CD4-positive, alpha-beta T cell treated with Interleukin-12 subunit alpha and Interleukin-12 subunit beta, for 1 hour (primary cell): ENCODE data around the gene THBS2.
"Not testable (repeated sequence)": the region's sequence is repeated elsewhere in the genome, so short reads cannot be mapped to it uniquely, and the experiment has no call there.

ENCODE experiments used
- DNase-seq: peaks from one replicate; pipeline ENCODE4 v3.0.0-alpha.2; 2020

The THBS2 gene

DNA sequence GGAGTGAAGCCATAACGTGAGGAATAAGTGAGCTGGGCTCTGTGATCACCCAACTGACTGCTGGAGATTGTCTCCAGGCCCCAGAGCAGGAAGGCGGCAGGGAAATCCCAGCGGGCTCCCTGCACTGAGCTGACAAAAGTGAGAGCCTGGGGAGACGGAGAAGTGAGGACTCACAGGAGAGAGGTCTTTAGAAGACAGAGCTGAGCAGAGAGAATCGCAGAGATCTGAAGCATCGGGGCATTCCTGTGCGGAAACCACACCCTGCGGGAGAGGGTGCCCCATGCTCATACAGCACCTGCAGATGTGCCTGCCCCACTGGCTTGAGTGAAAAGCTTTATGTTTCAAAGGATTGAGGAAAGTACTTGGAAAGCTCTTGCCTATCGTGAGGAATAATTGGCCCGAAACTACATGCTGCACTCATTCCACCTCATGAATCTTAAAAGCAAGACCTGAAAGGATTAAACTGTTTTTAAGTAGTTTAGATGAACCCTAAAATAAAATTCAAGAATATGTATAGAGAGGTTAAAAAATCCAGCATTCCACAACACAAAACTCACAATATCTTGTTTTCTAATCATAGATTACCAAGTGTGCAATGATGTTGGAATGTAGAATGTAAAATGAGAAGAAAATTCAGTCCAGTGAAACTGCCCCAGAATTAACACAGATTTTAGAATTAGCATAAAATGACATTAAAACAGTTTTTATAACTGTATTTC, 17.7 kb upstream of the THBS2 start:
- DNase-seq, result no peak

DNA sequence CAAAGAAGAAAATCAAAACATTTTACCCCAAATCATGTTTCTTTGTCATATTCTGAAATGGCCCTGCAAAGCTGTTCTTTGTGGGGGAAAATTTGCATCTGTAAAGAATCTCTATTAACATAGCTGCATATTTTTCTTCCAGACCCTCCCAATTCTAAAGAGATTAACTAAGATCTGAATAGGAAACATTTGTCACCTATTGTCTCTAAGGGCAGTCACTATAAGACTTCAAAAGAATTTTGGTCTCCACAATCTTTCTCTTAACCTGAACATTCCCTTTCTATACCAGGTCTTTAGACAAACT, 16.4 kb upstream of the THBS2 start:
- not testable (repeated sequence) for DNase-seq

DNA sequence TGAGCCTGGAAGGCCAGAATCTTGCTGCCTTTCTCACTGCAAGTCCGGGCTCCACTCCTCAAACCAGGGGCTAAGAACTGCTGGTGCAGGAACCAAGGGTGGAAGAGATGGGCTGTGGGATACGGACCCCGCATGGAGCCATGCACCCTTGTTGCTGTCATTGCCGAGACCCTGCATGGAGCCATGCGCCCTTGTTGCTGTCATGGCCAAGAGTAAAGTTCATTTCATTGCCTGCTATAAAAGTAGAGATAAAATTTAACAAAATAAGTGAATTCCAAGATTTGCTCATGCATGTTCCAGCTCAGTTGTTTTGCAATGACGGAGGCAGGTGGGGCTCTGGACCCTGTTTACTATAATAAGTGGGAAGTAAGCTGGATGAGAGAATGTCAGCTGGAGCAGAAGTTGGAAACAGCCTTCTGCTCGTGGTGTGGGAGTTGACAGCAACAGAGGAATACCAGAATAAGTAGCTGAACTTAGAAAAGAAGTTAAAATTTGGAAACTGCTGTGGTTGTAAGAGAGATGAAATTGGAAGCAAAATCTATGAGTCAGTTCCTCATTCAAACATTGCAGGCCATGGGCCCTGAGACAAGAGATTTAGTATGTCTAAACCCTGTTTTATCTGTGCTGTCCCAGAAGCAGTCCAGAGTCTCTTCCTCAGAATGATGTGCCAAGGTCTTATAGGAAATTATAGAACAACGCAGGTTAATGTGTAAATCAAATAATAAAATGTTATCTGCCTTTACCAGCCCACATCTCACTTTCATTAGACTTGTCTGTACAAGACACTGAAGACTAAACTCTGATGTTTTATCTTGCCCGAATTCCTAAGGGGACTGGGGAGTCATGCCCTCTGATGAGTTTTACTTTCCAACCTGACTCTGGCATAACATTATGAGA, 15.8 kb upstream of the THBS2 start:
- no peak for DNase-seq

DNA sequence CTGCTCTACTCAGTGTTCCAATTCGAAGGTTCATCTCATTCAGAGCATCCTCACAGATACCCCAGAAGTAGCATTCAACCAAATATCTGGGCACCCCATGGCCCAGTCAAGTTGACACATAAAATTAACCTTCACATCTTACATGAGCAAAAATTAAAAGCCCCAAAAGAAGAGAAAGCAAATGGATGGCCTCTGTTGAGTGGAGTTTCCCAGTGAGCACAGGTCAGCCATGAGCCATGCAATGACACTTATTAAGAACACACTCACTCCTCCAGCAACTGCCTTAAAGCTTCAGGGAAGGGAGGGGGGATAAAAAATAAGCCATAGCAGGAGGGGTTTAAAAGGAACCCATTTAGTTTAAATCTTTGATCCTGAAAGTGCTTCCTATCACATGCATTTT, 14.6 kb upstream of the THBS2 start:
- no peak for DNase-seq

DNA sequence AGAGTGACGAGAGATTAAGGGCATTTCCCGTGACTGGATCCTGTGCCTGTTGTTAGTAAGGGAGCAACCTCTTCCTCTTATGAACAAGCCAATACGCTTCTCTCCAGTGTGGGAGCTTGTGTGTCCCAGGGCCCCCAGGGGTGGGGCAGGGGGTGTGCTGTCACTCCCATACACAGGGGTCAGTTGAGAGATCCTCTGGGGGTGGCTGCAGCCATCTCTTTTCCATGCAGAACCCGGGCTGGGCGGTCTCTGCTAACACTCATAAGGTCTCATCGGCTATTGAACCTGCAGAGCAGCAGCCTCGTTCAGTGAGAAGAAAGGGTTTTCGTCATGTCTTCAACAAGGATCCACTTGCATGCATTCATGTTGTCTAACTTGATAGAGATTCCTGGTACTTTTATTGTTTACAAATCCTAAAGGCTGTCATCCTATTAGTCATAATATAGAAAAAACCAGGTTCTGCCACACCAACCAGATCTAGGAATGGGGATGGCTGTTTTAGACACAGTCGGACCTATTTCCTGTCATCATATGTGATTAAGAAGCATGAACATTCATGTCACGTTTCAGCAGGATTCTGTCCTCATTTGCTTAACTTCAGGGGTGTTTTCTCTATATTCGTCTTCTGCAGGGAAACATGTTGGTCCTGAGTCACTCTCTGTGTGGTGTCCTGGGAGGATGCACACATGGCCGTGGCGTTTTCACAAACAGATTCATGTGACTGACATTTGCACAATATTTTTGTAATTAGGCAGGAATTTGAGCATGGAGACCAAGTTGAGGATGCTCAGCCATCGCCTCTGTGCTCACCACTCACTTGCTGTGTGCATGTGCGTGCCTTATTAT, 13.3 kb upstream of the THBS2 start:
- no peak for DNase-seq

DNA sequence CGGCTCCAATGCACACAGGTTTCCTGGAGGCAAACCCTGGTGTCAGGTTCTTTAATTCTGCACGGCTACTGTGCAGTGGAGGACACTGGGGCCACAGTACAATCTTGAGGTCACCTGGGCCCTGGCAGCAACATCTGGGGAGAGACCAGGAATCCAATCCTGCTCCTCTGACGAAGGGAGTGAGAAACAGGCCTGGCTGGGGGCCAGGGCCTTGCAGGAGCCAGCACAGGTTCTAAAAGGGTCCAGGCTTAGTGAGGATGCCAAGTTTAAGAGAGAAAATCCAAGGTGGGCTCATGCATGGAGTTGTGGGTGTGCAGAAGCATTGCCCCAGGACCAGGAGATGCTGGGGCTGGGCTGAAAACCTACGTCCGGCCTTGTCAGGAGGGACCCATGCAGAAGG, 12.6 kb upstream of the THBS2 start:
- no peak for DNase-seq

DNA sequence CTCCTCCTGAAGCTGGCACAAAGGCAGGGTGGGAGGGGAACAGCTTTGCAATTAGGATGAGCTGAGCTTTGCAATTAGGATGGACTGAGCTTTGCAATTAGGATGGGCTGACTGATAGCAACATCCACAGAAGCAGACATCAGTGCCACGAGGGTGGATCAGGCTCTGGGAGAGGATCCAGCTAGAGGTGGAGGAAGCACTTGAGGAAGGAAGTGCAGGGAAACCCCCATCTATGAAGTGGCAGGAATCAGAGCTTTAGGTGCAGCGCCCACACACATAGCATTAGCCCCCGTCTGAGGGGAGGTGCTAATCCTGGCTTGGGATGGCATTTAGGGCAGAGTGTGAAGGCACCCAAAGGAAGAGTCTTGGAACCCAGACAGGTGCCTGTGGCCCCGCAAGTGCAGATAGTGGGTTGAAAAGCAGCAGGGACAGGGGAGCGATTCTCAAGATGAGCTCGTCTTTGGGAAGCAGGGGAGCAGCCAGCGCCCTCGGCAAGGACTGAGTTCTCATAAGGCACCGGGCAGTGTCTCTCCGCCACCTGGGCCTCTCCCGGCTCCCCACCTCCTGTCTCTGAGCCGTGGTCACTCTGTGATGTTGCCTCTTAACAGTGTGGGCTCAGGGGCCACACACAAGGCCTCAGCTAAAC, 12.0 kb upstream of the THBS2 start:
- DNase-seq, result no peak

DNA sequence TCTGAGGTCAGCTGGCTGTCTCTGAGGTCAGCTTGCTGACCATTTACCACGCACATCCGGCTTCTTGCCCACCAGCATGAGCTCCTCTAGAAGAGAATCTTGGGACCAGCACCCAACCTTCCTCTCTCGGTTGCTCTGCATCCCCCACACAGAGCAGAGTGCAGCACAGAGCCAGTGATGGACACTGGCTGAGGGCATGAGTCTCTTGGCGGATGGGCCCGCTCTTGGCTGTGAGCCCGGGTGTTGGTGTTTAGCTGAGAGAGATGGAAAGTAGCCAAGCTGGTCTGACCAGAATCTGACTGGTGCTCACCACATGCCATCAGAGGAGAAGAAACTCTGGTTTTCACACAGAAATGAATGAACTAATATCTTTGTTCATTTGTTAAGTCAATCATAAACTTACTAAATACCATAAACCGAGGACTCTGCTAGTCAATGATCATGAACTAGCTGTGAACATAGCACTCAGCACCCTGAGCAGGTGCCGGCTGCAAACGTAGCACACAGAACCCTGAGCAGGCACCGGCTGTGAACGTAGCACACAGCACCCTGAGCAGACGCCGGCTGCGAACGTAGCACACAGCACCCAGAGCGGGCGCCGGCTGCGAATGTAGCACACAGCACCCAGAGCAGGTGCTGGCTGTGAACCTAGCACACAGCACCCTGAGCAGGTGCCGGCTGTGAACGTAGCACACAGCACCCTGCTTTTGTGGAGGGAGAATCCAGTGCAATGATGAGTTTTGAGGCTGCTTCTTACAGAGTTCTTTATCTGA, 10.4 kb upstream of the THBS2 start:
- DNase-seq, result no peak

DNA sequence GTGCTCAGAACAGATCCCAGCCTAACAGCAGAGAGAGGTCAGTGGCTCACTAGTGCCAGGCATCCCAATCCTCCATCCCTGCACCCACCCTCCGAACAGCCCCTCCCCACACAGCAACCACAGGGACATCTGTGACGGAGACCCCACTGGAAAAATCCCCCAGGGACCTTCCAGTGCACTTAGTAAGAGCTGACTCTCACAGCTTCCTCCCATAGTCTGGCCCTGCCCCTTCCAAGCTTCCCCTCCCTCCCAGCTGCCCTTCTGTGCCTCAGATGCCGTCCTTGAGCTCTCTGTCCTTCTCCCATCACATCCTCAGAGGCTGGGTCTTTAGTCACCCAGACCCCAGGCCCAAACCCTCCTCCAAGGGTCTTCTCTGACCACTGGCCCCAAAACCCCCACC, 9.7 kb upstream of the THBS2 start:
- no peak for DNase-seq

DNA sequence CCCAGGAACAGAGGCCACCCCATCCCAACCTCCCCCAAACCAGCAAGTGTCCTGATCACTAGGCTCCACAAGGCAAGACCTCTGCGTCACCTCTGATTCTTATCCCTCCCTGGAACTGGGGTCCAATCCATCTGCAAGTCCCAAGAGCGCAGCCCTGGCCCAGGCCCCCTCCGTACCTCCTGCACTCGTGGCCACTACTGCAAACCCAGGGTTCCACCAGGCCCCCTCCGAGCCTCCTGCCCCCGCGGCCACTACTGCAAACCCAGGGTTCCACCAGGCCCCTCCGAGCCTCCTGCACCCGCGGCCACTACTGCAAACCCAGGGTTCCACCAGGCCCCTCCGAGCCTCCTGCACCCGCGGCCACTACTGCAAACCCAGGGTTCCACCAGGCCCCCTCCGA, 9.0 kb upstream of the THBS2 start:
- DNase-seq, result not testable (repeated sequence)

DNA sequence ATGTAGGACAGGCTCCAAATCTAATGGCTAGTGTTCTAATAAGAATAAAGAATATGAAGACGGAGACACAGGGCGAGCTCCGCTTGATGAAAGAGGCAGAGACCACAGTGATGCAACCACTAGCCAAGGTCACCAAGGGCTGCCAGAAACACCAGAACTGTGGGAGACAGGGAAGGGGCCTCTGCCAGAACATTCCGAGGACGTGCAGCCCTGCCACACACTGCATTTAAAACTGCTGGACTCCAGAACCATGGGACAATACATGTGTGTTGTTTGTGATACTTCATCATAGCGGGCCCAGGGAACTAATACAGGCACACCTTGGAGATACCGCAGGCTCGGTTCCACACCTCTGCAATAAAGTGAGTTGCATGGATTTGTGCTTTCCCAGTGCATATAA, 2.9 kb upstream of the THBS2 start:
- no peak for DNase-seq

DNA sequence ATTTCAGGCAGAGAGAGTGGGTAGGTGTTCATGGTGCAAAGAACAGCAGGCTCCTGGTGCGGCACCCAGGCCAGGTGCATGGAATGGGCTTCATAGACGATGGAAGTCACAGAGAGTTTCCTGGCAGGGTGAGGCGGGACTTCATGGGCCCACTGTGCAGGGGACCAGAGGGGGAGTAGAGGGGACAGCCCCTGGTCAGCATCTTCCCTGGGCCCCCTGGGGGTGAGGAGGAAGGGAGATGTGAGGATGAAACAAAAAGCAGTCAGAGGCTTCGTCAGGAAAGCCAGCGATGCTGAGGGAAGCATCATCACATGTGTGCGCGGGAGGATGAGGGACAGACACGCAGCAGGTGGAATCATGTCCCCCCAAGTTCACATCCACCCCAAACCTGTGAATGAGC, 2.4 kb upstream of the THBS2 start:
- no peak for DNase-seq

DNA sequence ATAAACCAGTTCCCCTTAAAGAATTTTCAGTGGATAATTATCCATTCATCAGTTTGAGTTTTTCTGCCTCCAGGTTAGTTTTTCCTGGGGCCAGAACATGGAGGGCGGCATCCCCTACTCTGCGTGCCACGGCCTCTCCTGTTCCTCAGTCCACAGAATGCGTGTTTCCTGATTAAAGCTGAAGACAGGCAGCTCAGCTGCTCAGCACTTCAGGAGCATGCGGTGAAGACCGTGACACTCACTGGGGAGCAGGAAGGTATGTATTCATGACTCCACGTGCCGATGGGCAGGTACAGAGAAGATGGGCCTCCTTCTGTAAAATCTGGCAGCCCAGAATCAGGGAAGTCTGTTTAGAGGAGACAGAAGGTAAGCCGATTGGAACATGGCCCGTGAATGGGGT, 2.0 kb upstream of the THBS2 start:
- DNase-seq, result no peak

DNA sequence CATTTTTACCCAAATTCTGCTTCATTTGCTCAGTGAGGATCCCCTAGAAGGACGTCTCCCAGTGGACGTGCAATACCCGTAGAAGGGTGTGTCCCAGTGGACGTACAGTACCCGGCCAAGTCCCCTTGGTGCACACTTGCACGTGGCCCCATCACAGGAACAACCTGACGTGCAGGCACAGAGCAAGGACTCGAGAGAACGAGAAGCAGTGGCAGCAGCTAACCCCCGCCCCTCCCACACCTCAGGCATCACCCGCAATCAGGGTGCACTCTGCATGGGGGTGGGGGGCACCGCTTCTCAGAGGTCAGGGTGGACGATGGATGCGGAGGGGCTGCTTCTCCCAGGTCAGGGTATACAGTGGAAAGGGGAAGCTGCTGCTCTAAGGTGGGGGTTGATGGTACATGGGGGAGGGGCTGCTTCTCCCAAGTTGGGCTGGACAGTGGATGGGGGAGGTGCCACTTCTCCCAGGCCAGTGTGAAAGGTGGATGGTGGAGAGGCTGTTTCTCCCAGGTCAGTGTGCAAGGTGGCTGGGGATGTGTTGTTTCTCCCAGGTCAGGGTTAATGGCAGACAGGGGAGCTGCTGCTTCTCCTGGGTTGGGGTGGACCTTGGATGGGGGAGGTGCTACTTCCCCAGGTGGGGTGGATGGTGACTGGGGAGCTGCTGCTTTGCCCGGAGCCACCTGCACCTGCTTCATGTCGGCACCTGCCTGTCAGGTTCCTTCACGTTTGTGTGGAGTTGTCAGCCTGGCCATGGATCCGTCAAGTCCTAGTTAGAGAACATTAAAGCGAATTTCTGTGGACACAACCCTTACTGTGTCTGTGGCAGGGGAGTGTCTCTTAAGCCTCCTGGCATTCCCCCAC, 1.0 kb upstream of the THBS2 start:
- DNase-seq, result no peak

DNA sequence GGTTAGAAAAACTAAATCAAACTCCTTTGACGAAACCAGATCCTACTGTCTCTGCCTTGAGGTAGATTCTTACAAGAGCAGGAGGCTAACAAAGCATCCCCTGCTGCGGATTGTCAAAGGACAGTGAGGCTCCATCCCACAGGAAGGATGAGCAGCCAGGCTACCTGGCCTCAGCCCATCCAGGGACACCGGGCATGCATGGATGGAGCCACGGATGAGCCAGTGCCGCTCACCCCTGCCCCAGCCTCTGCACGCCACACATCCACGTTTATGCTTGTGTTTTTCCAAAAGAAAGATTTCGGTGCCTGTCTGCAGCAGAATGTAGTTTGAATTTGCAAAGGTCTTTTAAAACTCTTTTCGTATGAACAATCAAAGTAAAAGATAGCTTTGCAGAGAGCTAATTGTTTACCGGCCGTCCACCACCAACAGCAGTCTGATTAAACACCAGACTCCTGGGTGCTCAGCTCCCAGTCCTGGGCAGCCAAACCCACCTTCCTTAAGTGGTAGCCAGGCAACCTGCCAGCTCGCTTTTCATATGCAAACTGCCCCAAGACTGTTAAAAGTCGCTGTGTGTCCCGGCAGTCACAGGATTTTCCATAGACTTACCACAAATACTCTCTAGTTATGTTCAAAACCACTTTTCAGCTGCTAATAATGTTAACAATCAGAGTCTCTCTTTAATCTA, 999 bp downstream of the THBS2 start:
- DNase-seq, result no peak

DNA sequence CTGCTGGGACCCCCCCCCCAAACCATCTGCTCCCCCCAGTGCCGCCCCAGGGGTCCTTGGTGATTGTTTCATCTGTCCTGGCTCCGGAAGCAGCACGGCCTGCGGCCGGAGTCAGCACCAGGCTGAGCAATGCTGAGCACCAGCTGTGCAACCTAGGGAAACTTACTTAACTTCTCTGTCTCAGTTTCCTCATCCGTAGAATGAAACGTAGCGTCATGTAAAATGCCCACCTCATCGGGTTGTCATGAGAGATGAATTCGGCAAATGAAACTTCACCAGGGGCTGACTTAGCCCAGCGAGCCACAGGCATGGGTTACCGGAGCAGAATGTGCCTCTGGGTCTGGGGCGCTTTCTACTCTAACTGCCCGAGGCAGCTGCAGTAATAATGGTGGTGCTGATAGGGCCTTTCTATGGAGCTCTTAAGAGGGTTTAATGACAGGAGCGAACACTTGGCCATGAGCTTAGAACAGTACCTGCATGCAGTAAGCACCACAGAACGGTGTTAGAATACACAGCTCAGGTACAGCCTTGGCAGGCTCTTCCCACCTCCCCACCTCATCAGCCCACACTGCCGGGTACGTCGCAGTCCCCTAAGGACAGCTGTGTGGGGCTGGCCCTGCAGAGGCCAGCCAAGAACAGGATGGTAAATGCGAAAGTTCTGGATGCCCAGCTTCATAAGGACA, 1.7 kb downstream of the THBS2 start:
- DNase-seq, result no peak

DNA sequence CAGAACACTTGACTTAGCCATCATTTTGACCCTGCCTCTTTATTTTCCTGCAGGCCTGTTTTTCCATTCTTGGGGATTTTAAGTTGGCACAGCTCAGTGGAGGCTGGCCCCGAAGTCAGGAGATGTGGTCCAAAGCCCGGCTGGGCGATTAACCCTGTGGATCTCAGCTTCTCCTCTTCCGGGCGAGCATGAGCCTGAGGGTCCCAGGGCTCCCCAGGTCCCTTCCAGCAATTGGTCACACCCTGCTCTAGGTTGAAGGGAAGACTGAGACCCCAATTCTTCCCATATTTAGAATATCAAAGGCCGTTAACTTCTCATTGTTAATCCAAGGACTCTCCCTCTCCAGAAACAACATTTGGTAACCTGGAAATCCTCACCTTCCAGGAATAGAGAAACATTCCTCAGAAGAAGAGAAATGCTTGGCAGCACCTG, 2.3 kb downstream of the THBS2 start:
- DNase-seq, result no peak

DNA sequence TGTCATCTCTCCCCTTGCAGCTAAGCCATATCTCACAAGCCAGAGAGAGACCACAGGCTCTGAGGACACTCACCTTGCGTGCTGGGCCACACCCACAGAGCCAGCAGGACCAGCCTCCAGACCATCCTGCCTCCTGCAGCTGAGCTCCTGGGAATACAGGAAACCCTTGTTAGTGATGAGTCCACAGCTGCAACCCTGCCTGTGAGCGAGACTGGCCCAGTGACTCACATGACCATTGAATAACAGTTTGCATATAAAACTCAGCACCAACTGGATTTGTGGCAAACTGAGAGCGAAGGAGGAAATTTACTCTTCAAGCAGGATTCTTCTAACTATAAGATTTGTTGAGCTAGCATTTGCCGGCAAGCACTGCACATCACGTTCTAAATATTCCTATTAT, 3.0 kb downstream of the THBS2 start:
- DNase-seq, result no peak

DNA sequence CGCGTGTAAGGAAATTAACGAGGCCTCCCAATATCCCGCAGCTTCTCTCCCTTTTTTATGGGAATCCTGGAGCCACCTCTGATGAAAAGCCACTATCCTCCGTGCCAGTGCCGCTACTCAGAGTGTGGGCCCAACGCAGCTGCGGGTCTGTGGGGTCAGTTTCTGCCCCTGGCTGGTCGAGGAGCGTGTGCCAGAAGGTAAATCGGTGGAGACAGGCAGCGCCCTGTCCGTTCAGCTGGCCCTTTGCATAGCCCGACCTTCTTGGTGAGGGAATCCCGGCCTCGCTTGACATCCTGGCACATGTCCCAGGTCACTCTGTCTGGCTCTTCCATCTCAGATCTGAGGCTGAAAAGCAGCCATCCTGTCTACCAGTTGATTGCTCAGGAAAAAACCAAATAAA, 4.6 kb downstream of the THBS2 start:
- no peak for DNase-seq

DNA sequence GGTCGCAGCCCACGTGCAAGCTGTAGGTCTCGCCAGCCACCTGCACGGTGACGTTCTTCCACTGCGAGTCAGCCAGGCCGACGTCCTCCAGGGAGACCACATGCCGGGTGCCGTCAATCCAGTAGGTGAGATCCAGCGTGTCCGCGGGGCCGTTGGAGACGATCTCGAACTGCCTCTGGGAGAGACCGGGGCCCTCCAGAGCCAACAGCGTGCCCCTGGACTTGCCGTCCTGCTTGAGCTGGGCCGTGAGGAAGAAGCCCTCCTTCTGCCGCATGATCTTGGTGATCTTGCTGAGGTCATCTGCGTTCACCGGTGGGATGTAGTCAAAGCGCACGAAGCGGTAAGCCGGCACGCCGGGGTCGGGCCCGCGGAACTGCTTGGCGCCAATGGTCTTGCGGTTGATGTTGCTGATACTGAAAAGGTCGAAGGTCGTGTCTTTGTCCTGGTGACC, 5.1 kb downstream of the THBS2 start:
- DNase-seq, result no peak
